ENCODE measurements around the gene NAIF1.

NAIF1 gene

GRCh38 chr9:128092199-128092977, 25.3 kb upstream of the NAIF1 start:
- no peak for DNase-seq (ENCODE audit: low read depth, low spot score)
- no peaks in the 10 kb centered on the region for H3K9me3 ChIP-seq (ENCODE audit: low read depth, low read length)
- H3K36me3 ChIP-seq (ENCODE audit: insufficient read depth, low read length), result no peaks in the 10 kb centered on the region
- H3K27ac ChIP-seq, result peak overlapping the region; percentile 74
- H3K4me3 ChIP-seq, result no peak overlapping the region
- no peak for TF ChIP-seq POLR2AphosphoS5 (IDR thresholded peaks at IDR 0.05; ENCODE audit: borderline replicate concordance, low read depth, low read length)
- TF ChIP-seq EZH2 (IDR thresholded peaks at IDR 0.05), result no peak
- no peak for TF ChIP-seq FOXP2 (optimal IDR thresholded peaks at IDR 0.05; ENCODE audit: control extremely low read depth, extremely low read length, insufficient read depth)
- H3K9ac ChIP-seq (ENCODE audit: insufficient read length), result no peak overlapping the region

GRCh38 chr9:128091571-128091970, 24.5 kb upstream of the NAIF1 start:
- Histone ChIP-seq H3K27ac (0 out of 2 replicates have a peak overlapping the region, but pooled peaks have one; percentile 9), H3K36me3 (ENCODE audit: insufficient read depth, low read length) (no peaks in the 10 kb centered on the region), H3K9me3 (ENCODE audit: low read depth, low read length) (no peaks in the 10 kb centered on the region), H3K4me3 (no peak overlapping the region), H3K9ac (ENCODE audit: insufficient read length) (no peak overlapping the region)
- TF ChIP-seq POLR2AphosphoS5 (IDR thresholded peaks at IDR 0.05; ENCODE audit: borderline replicate concordance, low read depth, low read length), result no peak
- no peak for TF ChIP-seq EZH2 (IDR thresholded peaks at IDR 0.05)
- no peak for TF ChIP-seq FOXP2 (optimal IDR thresholded peaks at IDR 0.05; ENCODE audit: control extremely low read depth, extremely low read length, insufficient read depth)
- DNase-seq (ENCODE audit: low read depth, low spot score), result no peak

- Histone ChIP-seq H3K4me3 (no peak overlapping the region), H3K36me3 (ENCODE audit: insufficient read depth, low read length) (no peaks in the 10 kb centered on the region), H3K27ac (no peak overlapping the region), H3K9me3 (ENCODE audit: low read depth, low read length) (no peaks in the 10 kb centered on the region), H3K9ac (ENCODE audit: insufficient read length) (no peak overlapping the region)
- TF ChIP-seq FOXP2 (optimal IDR thresholded peaks at IDR 0.05; ENCODE audit: control extremely low read depth, extremely low read length, insufficient read depth) (no peak), EZH2 (IDR thresholded peaks at IDR 0.05) (no peak), POLR2AphosphoS5 (IDR thresholded peaks at IDR 0.05; ENCODE audit: borderline replicate concordance, low read depth, low read length) (no peak)
- no peak for DNase-seq (ENCODE audit: low read depth, low spot score)
Measured at GRCh38 chr9:128091144-128091543, 24.0 kb upstream of the NAIF1 start.

GRCh38 chr9:128089299-128089698, 22.2 kb upstream of the NAIF1 start:
- Histone ChIP-seq H3K4me3 (no peak overlapping the region), H3K27ac (no peak overlapping the region), H3K9me3 (ENCODE audit: low read depth, low read length) (no peaks in the 10 kb centered on the region), H3K9ac (ENCODE audit: insufficient read length) (no peak overlapping the region), H3K36me3 (ENCODE audit: insufficient read depth, low read length) (0 out of 2 replicates have a peak, but pooled peaks cover 4% of the 10 kb centered on the region)
- no peak for DNase-seq (ENCODE audit: low read depth, low spot score)
- TF ChIP-seq FOXP2 (optimal IDR thresholded peaks at IDR 0.05; ENCODE audit: control extremely low read depth, extremely low read length, insufficient read depth) (no peak), EZH2 (IDR thresholded peaks at IDR 0.05) (no peak), POLR2AphosphoS5 (IDR thresholded peaks at IDR 0.05; ENCODE audit: borderline replicate concordance, low read depth, low read length) (no peak)

GRCh38 chr9:128088253-128088945, 21.3 kb upstream of the NAIF1 start:
- DNase-seq (ENCODE audit: low read depth, low spot score), result no peak
- no peaks in the 10 kb centered on the region for H3K9me3 ChIP-seq (ENCODE audit: low read depth, low read length)
- no peak overlapping the region for H3K27ac ChIP-seq
- no peak for TF ChIP-seq FOXP2 (optimal IDR thresholded peaks at IDR 0.05; ENCODE audit: control extremely low read depth, extremely low read length, insufficient read depth)
- no peak for TF ChIP-seq EZH2 (IDR thresholded peaks at IDR 0.05)
- TF ChIP-seq POLR2AphosphoS5 (IDR thresholded peaks at IDR 0.05; ENCODE audit: borderline replicate concordance, low read depth, low read length), result no peak
- no peak overlapping the region for H3K4me3 ChIP-seq
- no peak overlapping the region for H3K9ac ChIP-seq (ENCODE audit: insufficient read length)
- 0 out of 2 replicates have a peak, but pooled peaks cover 4% of the 10 kb centered on the region for H3K36me3 ChIP-seq (ENCODE audit: insufficient read depth, low read length)

GRCh38 chr9:128087262-128087661, 20.1 kb upstream of the NAIF1 start:
- TF ChIP-seq FOXP2 (optimal IDR thresholded peaks at IDR 0.05; ENCODE audit: control extremely low read depth, extremely low read length, insufficient read depth) (no peak), EZH2 (IDR thresholded peaks at IDR 0.05) (no peak), POLR2AphosphoS5 (IDR thresholded peaks at IDR 0.05; ENCODE audit: borderline replicate concordance, low read depth, low read length) (no peak)
- DNase-seq (ENCODE audit: low read depth, low spot score), result no peak
- H3K9me3 ChIP-seq (ENCODE audit: low read depth, low read length), result no peaks in the 10 kb centered on the region
- H3K9ac ChIP-seq (ENCODE audit: insufficient read length), result no peak overlapping the region
- H3K27ac ChIP-seq, result no peak overlapping the region
- H3K4me3 ChIP-seq, result no peak overlapping the region
- 0 out of 2 replicates have a peak, but pooled peaks cover 4% of the 10 kb centered on the region for H3K36me3 ChIP-seq (ENCODE audit: insufficient read depth, low read length)

- no peak for TF ChIP-seq EZH2 (IDR thresholded peaks at IDR 0.05)
- TF ChIP-seq FOXP2 (optimal IDR thresholded peaks at IDR 0.05; ENCODE audit: control extremely low read depth, extremely low read length, insufficient read depth), result no peak
- TF ChIP-seq POLR2AphosphoS5 (IDR thresholded peaks at IDR 0.05; ENCODE audit: borderline replicate concordance, low read depth, low read length), result no peak
- no peak for DNase-seq (ENCODE audit: low read depth, low spot score)
- Histone ChIP-seq H3K9ac (ENCODE audit: insufficient read length) (no peak overlapping the region), H3K36me3 (ENCODE audit: insufficient read depth, low read length) (0 out of 2 replicates have a peak, but pooled peaks cover 4% of the 10 kb centered on the region), H3K9me3 (ENCODE audit: low read depth, low read length) (no peaks in the 10 kb centered on the region), H3K4me3 (no peak overlapping the region), H3K27ac (no peak overlapping the region)
Measured at GRCh38 chr9:128085943-128086342, 18.8 kb upstream of the NAIF1 start.

- Histone ChIP-seq H3K36me3 (ENCODE audit: insufficient read depth, low read length) (0 out of 2 replicates have a peak, but pooled peaks cover 4% of the 10 kb centered on the region), H3K4me3 (no peak overlapping the region), H3K27ac (no peak overlapping the region), H3K9ac (ENCODE audit: insufficient read length) (no peak overlapping the region), H3K9me3 (ENCODE audit: low read depth, low read length) (no peaks in the 10 kb centered on the region)
- TF ChIP-seq FOXP2 (optimal IDR thresholded peaks at IDR 0.05; ENCODE audit: control extremely low read depth, extremely low read length, insufficient read depth) (no peak), EZH2 (IDR thresholded peaks at IDR 0.05) (no peak), POLR2AphosphoS5 (IDR thresholded peaks at IDR 0.05; ENCODE audit: borderline replicate concordance, low read depth, low read length) (no peak)
- no peak for DNase-seq (ENCODE audit: low read depth, low spot score)
Measured at GRCh38 chr9:128084746-128085145, 17.6 kb upstream of the NAIF1 start.
